IMR-90 (cell line): Measurements from ENCODE around the gene AGTR1. TPM values are rescaled to one million over a fixed set of nuclear protein-coding genes. Genes with fewer than 3 reads are reported as not detected.

Experiments used
- ATAC-seq: fragments of 200-7000 bp; cut with Tn5 transposase; 2 replicates; pipeline ENCODE4 v1.9.1; 2020; ENCODE audit warnings: low read depth, mild to moderate bottlenecking, moderate library complexity
- BruUV-seq: library from RNA; stranded (reverse); fragments of 400-500 nt; replicated peaks from 2 replicates; lab custom pipeline; 2021; lab: Mats Ljungman, UMichigan
- CTCF ChIA-PET: fragments of 300-600 bp; formaldehyde crosslinking; extraction: SDS; loops from one replicate; lab custom pipeline; 2021; ENCODE audit warnings: antibody characterized with exemption; lab: Yijun Ruan, JAX
- POLR2A ChIA-PET: fragments of 300-600 bp; sonication (Branson Sonifier 250); formaldehyde crosslinking; loops from one replicate; lab custom pipeline; 2022; ENCODE audit warnings: antibody characterized with exemption; ENCODE audit not compliant: unreplicated experiment; lab: Charles Lee
- DNase-seq: peaks from one replicate; pipeline ENCODE4 v3.0.0; 2013
- H2AFZ ChIP-seq: replicated peaks from 2 replicates; pipeline ENCODE3; 2013; ENCODE audit warnings: low read length, mild to moderate bottlenecking; ENCODE audit not compliant: poor library complexity
- H2AK5ac ChIP-seq: 2 replicates; pipeline ENCODE4 v1.6.1; 2013; ENCODE audit warnings: low read depth, low read length, inconsistent platforms
- H2AK9ac ChIP-seq: replicated peaks from 2 replicates; pipeline ENCODE3; 2013; ENCODE audit warnings: mild to moderate bottlenecking, low read depth, low read length, moderate library complexity; ENCODE audit not compliant: poor library complexity
- H2BK120ac ChIP-seq: 2 replicates; pipeline ENCODE4 v1.6.1; 2013; ENCODE audit warnings: low read depth, low read length, inconsistent platforms
- H2BK15ac ChIP-seq: 3 replicates; pipeline ENCODE4 v1.6.1; 2013; ENCODE audit warnings: low read depth, low read length, inconsistent platforms
- H2BK20ac ChIP-seq: 2 replicates; pipeline ENCODE4 v1.6.1; 2013; ENCODE audit warnings: low read depth, mild to moderate bottlenecking, inconsistent platforms, low read length, moderate library complexity
- H2BK5ac ChIP-seq: 2 replicates; pipeline ENCODE4 v1.6.1; 2013; ENCODE audit warnings: mild to moderate bottlenecking, low read depth, low read length, inconsistent platforms; ENCODE audit not compliant: poor library complexity, severe bottlenecking
- H3K14ac ChIP-seq: replicated peaks from 2 replicates; pipeline ENCODE4 v1.6.1; 2013; ENCODE audit warnings: low read depth, low read length, inconsistent platforms
- H3K18ac ChIP-seq: 2 replicates; pipeline ENCODE4 v1.6.1; 2013; ENCODE audit warnings: low read depth, low read length, control low read depth
- H3K23ac ChIP-seq: 2 replicates; pipeline ENCODE4 v1.6.1; 2013; ENCODE audit warnings: low read depth, low read length, inconsistent platforms
- H3K27ac ChIP-seq: 2 replicates; pipeline ENCODE4 v1.5.1; 2013; ENCODE audit warnings: mild to moderate bottlenecking, control low read depth, low read length; ENCODE audit not compliant: insufficient read depth
- H3K27me3 ChIP-seq: 2 replicates; pipeline ENCODE4 v1.6.1; 2013; ENCODE audit warnings: low read length; ENCODE audit not compliant: control insufficient read depth, insufficient read depth
- H3K36me3 ChIP-seq: 2 replicates; pipeline ENCODE4 v1.6.1; 2013; ENCODE audit warnings: low read length, mixed read lengths; ENCODE audit not compliant: control insufficient read depth, insufficient read depth
- H3K4ac ChIP-seq: 2 replicates; pipeline ENCODE4 v1.6.1; 2013; ENCODE audit warnings: low read depth, low read length, inconsistent platforms
- H3K4me1 ChIP-seq: 2 replicates; pipeline ENCODE4 v1.6.1; 2013; ENCODE audit warnings: low read length, mixed read lengths; ENCODE audit not compliant: control insufficient read depth, insufficient read depth
- H3K4me2 ChIP-seq: 2 replicates; pipeline ENCODE4 v1.6.1; 2013; ENCODE audit warnings: low read depth, mild to moderate bottlenecking, control low read depth, low read length, moderate library complexity
- H3K4me3 ChIP-seq: 2 replicates; pipeline ENCODE4 v1.5.1; 2013; ENCODE audit warnings: low read depth, mild to moderate bottlenecking, control low read depth, low read length, moderate library complexity; ENCODE audit not compliant: insufficient read depth
- H3K56ac ChIP-seq: 2 replicates; pipeline ENCODE4 v1.6.1; 2013; ENCODE audit warnings: low read length, inconsistent platforms; ENCODE audit not compliant: insufficient read depth; ENCODE audit errors: extremely low read depth
- H3K79me1 ChIP-seq, 2 experiments: 2 replicates each; pipeline ENCODE4 v1.6.1; 2013; ENCODE audit warnings: low read length in 2 of 2, inconsistent platforms in 1 of 2, low read depth in 1 of 2
- H3K9ac ChIP-seq: 2 replicates; pipeline ENCODE4 v1.6.1; 2013; ENCODE audit warnings: low read depth, low read length, control low read depth
- H3K9me1 ChIP-seq: 2 replicates; pipeline ENCODE4 v1.6.1; 2013; ENCODE audit warnings: low read length, inconsistent platforms; ENCODE audit not compliant: insufficient read depth
- H3K9me3 ChIP-seq: 2 replicates; pipeline ENCODE4 v1.6.1; 2013; ENCODE audit warnings: low read length; ENCODE audit not compliant: control insufficient read depth, insufficient read depth
- H4K20me1 ChIP-seq: 2 replicates; pipeline ENCODE4 v1.6.1; 2013; ENCODE audit warnings: low read length, inconsistent platforms; ENCODE audit not compliant: insufficient read depth
- H4K5ac ChIP-seq: 2 replicates; pipeline ENCODE4 v1.6.1; 2013; ENCODE audit warnings: mild to moderate bottlenecking, low read depth, low read length, control low read depth
- H4K8ac ChIP-seq, 2 experiments: 2 replicates each; pipeline ENCODE4 v1.6.1; 2013; ENCODE audit warnings: low read depth in 2 of 2, low read length in 2 of 2, control low read depth in 1 of 2, inconsistent platforms in 1 of 2
- H4K91ac ChIP-seq: 2 replicates; pipeline ENCODE4 v1.6.1; 2013; ENCODE audit warnings: low read depth, low read length, inconsistent platforms; ENCODE audit not compliant: insufficient read depth
- CEBPB ChIP-seq: IDR thresholded peaks from 2 replicates; pipeline ENCODE4 v1.6.1; 2012; ENCODE audit warnings: low read depth, low read length, improper control_type of control experiment
- FOS ChIP-seq: fragments of 150-350 bp; IDR thresholded peaks from 2 replicates; pipeline ENCODE4 v1.6.1; 2016; ENCODE audit warnings: low read depth, low read length
- MAZ ChIP-seq: IDR thresholded peaks from 2 replicates; pipeline ENCODE4 v1.6.1; 2012; ENCODE audit warnings: low read depth, mild to moderate bottlenecking, low read length, improper control_type of control experiment, moderate library complexity, borderline replicate concordance
- WGBS, 2 experiments: methylation state at CpG; one replicate each; pipeline versions ENCODE4 v1.1.5 to v1.1.7; 2013; ENCODE audit warnings: missing lambda C conversion rate in 2 of 2; ENCODE audit not compliant: insufficient read length in 1 of 2; ENCODE audit errors: extremely low coverage in 2 of 2; 5-methylcytosine and 5-hydroxymethylcytosine counted together
- dilution Hi-C: fragments of 300-500 bp; cut with HindIII; formaldehyde crosslinking; loops from one replicate; pipeline ENCODE4 v1.14.3; 2018; ENCODE audit warnings: low sequenced_read_pairs; ENCODE audit not compliant: unreplicated experiment
- in situ Hi-C: fragments of 300-500 bp; cut with MboI; formaldehyde crosslinking; loops from 3 replicates; pipeline ENCODE4 v1.14.3; 2019; ENCODE audit warnings: low sequenced_read_pairs, inconsistent platforms, mixed read lengths
- intact Hi-C: fragments of 100-400 bp; cut with micrococcal nuclease; formaldehyde crosslinking; loops from 2 replicates; pipeline ENCODE4 v1.10.0; 2022
- polyA plus RNA-seq, 3 experiments: library from polyadenylated mRNA; depleted of rRNA; stranded (reverse); fragments of >200 nt; gene quantifications; 2 replicates each; pipeline ENCODE4 v1.2.3, GENCODE V29; 2012; ENCODE audit warnings: low replicate concordance in 1 of 3
- total RNA-seq: library from RNA; depleted of rRNA; stranded (reverse); fragments of >200 nt; gene quantifications from 2 replicates; pipeline ENCODE4 v1.2.3, GENCODE V29; 2012

The AGTR1 gene
- total and polyA plus RNA-seq, 2 of the 4 experiments (the other 2 are of a cell fraction): 2.2 to 2.7 TPM

DNA sequence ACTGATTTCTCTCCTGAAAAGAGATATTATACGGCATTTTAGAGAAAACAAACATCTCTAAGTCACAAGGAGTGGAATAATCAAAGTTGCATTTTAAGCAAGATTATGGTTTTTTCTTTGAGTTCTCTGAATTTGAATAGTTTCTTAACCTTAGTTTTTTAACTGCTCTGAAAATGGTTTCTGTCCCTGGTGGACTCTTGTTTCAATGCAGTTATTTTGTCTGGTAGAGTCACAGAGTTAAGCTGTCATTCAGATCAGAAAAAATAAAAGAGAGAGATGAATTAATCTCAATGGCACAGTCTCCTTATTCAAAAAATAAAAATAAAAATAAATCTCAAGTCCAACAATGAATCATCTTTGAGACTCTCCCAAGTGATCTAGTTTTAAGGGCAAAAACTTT, 19.0 kb downstream of the AGTR1 start:
- intact Hi-C loops: loop anchor here (5.0 kb wide), 1 partner anchor 409 kb away; no protein-coding TSS in a partner anchor
- H3K27me3 ChIP-seq: no peaks in the 10 kb centered on the region
- no peak overlapping the region for H2BK120ac ChIP-seq
- no peak overlapping the region for H4K91ac ChIP-seq
- POLR2A ChIA-PET: no interaction called here
- in situ Hi-C loops: loop anchor here (5.0 to 10.0 kb wide), 2 partner anchors 334 to 402 kb away; no protein-coding TSS in a partner anchor
- no peaks in the 10 kb centered on the region for H4K20me1 ChIP-seq
- H3K36me3 ChIP-seq: no peaks in the 10 kb centered on the region
- H3K9ac ChIP-seq: no peak overlapping the region
- H3K27ac ChIP-seq: no peak overlapping the region
- no peak overlapping the region for H3K23ac ChIP-seq
- H2AK9ac ChIP-seq: no peak overlapping the region
- no peak overlapping the region for H3K56ac ChIP-seq
- H3K14ac ChIP-seq: no peak overlapping the region
- DNase-seq (no peak), ATAC-seq (no peak)
- H3K4me3 ChIP-seq: no peak overlapping the region
- H3K4me2 ChIP-seq: no peak overlapping the region
- H3K4ac ChIP-seq: no peak overlapping the region
- WGBS, 2 experiments: no CpG with 5 or more reads among the region's 1 CpG
- no peaks in the 10 kb centered on the region for H3K9me3 ChIP-seq
- no TSS peak for BruUV-seq
- H2BK15ac ChIP-seq: no peak overlapping the region
- TF ChIP-seq CEBPB: no peak
- TF ChIP-seq FOS: no peak
- no peak for TF ChIP-seq MAZ
- no peaks in the 10 kb centered on the region for H3K9me1 ChIP-seq
- H2BK5ac ChIP-seq: no peak overlapping the region
- H3K18ac ChIP-seq: no peak overlapping the region
- no peaks in the 10 kb centered on the region for H3K4me1 ChIP-seq
- H2AK5ac ChIP-seq: no peak overlapping the region
- CTCF ChIA-PET: interaction anchor here (2.4 kb wide), 1 partner anchor 48 kb away, joined by 5 read pairs; no protein-coding TSS in a partner anchor
- dilution Hi-C loops: no loop called here
- H4K5ac ChIP-seq: no peak overlapping the region
- H2BK20ac ChIP-seq: no peak overlapping the region
- no peak overlapping the region for H2AFZ ChIP-seq
- H4K8ac ChIP-seq: no peak overlapping the region
- H3K79me1 ChIP-seq: no peaks in the 10 kb centered on the region
